GM12875 (cell line): ENCODE measurements around the gene CLEC4G.
"Not testable (repeated sequence)": the region's sequence is repeated elsewhere in the genome, so short reads cannot be mapped to it uniquely, and the experiment has no call there.

ENCODE experiments used
- H3K4me3 ChIP-seq: one replicate; pipeline ENCODE4 v1.5.1; 2011; ENCODE audit warnings: low read depth, low read length, control low read depth
- CTCF ChIP-seq: IDR thresholded peaks from 2 replicates; pipeline ENCODE4 v1.5.1; 2011; ENCODE audit warnings: low read depth, mild to moderate bottlenecking, control low read depth, inconsistent platforms, low read length, moderate library complexity, borderline replicate concordance; ENCODE audit not compliant: insufficient read depth

Gene CLEC4G

GRCh38 chr19:7771072-7771471 lies 39.2 kb upstream of the CLEC4G start:
- TF ChIP-seq CTCF = no peak

GRCh38 chr19:7769171-7769570 lies 37.3 kb upstream of the CLEC4G start:
- no peak overlapping the region for H3K4me3 ChIP-seq
- no peak for TF ChIP-seq CTCF

More at GRCh38 chr19:7771072-7771471, 39.2 kb upstream of the CLEC4G start:
- H3K4me3 ChIP-seq = no peak overlapping the region

- no peak for TF ChIP-seq CTCF
- no peak overlapping the region for H3K4me3 ChIP-seq
Observed at GRCh38 chr19:7767487-7767886, 35.6 kb upstream of the CLEC4G start.

GRCh38 chr19:7766535-7766934 lies 34.6 kb upstream of the CLEC4G start:
- TF ChIP-seq CTCF = no peak
- H3K4me3 ChIP-seq = no peak overlapping the region

GRCh38 chr19:7765043-7765442 lies 33.1 kb upstream of the CLEC4G start:
- H3K4me3 ChIP-seq = not testable (repeated sequence)

- H3K4me3 ChIP-seq = not testable (repeated sequence)
Observed at GRCh38 chr19:7764157-7764556, 32.2 kb upstream of the CLEC4G start.

GRCh38 chr19:7763696-7764095 lies 31.8 kb upstream of the CLEC4G start:
- no peak for TF ChIP-seq CTCF
- H3K4me3 ChIP-seq = no peak overlapping the region

GRCh38 chr19:7762719-7763293 lies 30.9 kb upstream of the CLEC4G start, which contains the start of gene CLEC4M:
Gene CLEC4M (plus strand): TSS chr19:7763243. CDS start chr19:7763267, 24 bp downstream.
- H3K4me3 ChIP-seq = no peak within 1 kb of the TSS
- TF ChIP-seq CTCF = no peak
